Trophoblast cell (in vitro differentiated cells and primary cell): ENCODE results near the gene EFCAB13.

Experiments
- DNase-seq, 2 donors: peaks; one replicate each; pipeline ENCODE4 v3.0.0-alpha.2; 2016
- H2AFZ ChIP-seq: 2 replicates; pipeline ENCODE4 v1.6.1; 2013; ENCODE audit warnings: low read length, moderate library complexity, mild to moderate bottlenecking; ENCODE audit not compliant: insufficient read depth, poor library complexity
- H2AK5ac ChIP-seq: 2 replicates; pipeline ENCODE4 v1.6.1; 2013; ENCODE audit warnings: mild to moderate bottlenecking, low read length
- H2BK120ac ChIP-seq: 2 replicates; pipeline ENCODE4 v1.6.1; 2013; ENCODE audit warnings: low read length, mild to moderate bottlenecking, moderate library complexity; ENCODE audit not compliant: insufficient read depth, poor library complexity
- H2BK12ac ChIP-seq: 2 replicates; pipeline ENCODE4 v1.6.1; 2013; ENCODE audit warnings: mild to moderate bottlenecking, low read length, moderate library complexity
- H2BK5ac ChIP-seq: 2 replicates; pipeline ENCODE4 v1.6.1; 2013; ENCODE audit warnings: low read length, low read depth, moderate library complexity, mild to moderate bottlenecking; ENCODE audit not compliant: poor library complexity
- H3K14ac ChIP-seq: 2 replicates; pipeline ENCODE4 v1.6.1; 2013; ENCODE audit warnings: mild to moderate bottlenecking, low read length
- H3K18ac ChIP-seq: 2 replicates; pipeline ENCODE4 v1.6.1; 2013; ENCODE audit warnings: mild to moderate bottlenecking, low read length
- H3K23ac ChIP-seq: 2 replicates; pipeline ENCODE4 v1.6.1; 2013; ENCODE audit warnings: low read length
- H3K27ac ChIP-seq: 2 replicates; pipeline ENCODE4 v1.5.1; 2013; ENCODE audit warnings: low read depth, mild to moderate bottlenecking, inconsistent platforms, low read length, moderate library complexity
- H3K27me3 ChIP-seq: 2 replicates; pipeline ENCODE4 v1.6.1; 2013; ENCODE audit warnings: inconsistent platforms, mild to moderate bottlenecking, low read length, moderate library complexity; ENCODE audit not compliant: insufficient read depth
- H3K36me3 ChIP-seq, 2 experiments: 1 replicate in 1 of 2; 2 replicates in 1 of 2; pipeline ENCODE4 v1.6.1; 2013; ENCODE audit warnings: low read length in 2 of 2, mild to moderate bottlenecking in 2 of 2, moderate library complexity in 1 of 2; ENCODE audit not compliant: insufficient read depth in 2 of 2, control insufficient read depth in 1 of 2
- H3K4ac ChIP-seq: 2 replicates; pipeline ENCODE4 v1.6.1; 2013; ENCODE audit warnings: low read depth, mild to moderate bottlenecking, low read length, moderate library complexity
- H3K4me1 ChIP-seq, 2 experiments: 1 replicate in 1 of 2; 2 replicates in 1 of 2; pipeline ENCODE4 v1.6.1; 2013; ENCODE audit warnings: low read length in 2 of 2, mild to moderate bottlenecking in 2 of 2, moderate library complexity in 1 of 2; ENCODE audit not compliant: insufficient read depth in 2 of 2, control insufficient read depth in 1 of 2
- H3K4me2 ChIP-seq: 2 replicates; pipeline ENCODE4 v1.6.1; 2013; ENCODE audit warnings: inconsistent platforms, mild to moderate bottlenecking, low read length, moderate library complexity
- H3K4me3 ChIP-seq: 2 replicates; pipeline ENCODE4 v1.5.1; 2013; ENCODE audit warnings: mild to moderate bottlenecking, low read depth, low read length, inconsistent platforms
- H3K79me1 ChIP-seq: one replicate; pipeline ENCODE4 v1.6.1; 2013; ENCODE audit warnings: low read length
- H3K79me2 ChIP-seq: 2 replicates; pipeline ENCODE4 v1.6.1; 2013; ENCODE audit warnings: low read length, mild to moderate bottlenecking; ENCODE audit not compliant: control insufficient read depth, insufficient read depth, poor library complexity
- H3K9ac ChIP-seq: 2 replicates; pipeline ENCODE4 v1.6.1; 2013; ENCODE audit warnings: mild to moderate bottlenecking, low read length
- H3K9me3 ChIP-seq: 2 replicates; pipeline ENCODE4 v1.6.1; 2013; ENCODE audit warnings: low read depth, mild to moderate bottlenecking, control low read depth, inconsistent platforms, low read length; ENCODE audit not compliant: insufficient read depth
- H4K12ac ChIP-seq: 2 replicates; pipeline ENCODE4 v1.6.1; 2013; ENCODE audit warnings: low read depth, mild to moderate bottlenecking, low read length, moderate library complexity
- H4K8ac ChIP-seq: 2 replicates; pipeline ENCODE4 v1.6.1; 2013; ENCODE audit warnings: low read depth, mild to moderate bottlenecking, low read length, moderate library complexity
- H4K91ac ChIP-seq: one replicate; pipeline ENCODE4 v1.6.1; 2013; ENCODE audit warnings: low read depth, mild to moderate bottlenecking, low read length, moderate library complexity
- WGBS: extraction: QIAGEN DNeasy Blood & Tissue Kit; methylation state at CpG from one replicate; pipeline ENCODE4 v1.1.7; 2013; ENCODE audit warnings: missing lambda C conversion rate; ENCODE audit not compliant: insufficient read length, insufficient coverage; ENCODE audit errors: extremely low coverage; 5-methylcytosine and 5-hydroxymethylcytosine counted together

The EFCAB13 gene

DNA sequence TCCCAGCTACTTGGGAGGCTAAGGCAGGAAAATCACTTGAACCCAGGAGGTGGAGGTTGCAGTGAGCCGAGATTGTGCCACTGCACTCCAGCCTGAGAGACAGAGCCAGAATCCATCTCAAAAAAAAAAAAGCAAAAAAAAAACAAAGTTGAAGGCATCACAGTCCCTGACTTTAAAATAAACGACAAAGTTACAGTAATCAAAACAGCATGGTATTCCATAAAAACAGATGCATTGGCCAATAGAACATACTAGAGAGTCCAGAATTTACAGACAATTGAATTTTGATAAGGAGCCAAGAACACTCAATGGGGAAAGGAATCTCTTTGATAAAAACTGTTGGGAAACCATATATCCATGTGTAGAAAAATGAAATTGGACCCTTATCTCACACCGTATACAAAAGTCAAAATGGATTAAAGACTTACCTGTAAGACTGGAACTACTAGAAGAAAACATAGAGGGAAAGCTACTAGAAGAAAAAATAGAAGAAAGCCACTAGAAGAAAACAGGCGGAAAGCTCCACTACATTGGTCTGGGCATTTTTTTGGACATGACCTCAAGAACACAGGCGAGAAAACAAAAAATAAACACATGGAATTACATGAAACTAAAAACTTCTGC, 2.8 kb upstream of the EFCAB13 start:
- H3K27ac ChIP-seq, result no peak overlapping the region
- no peak overlapping the region for H3K9ac ChIP-seq
- no peak overlapping the region for H2BK5ac ChIP-seq
- peaks cover 3% of the 10 kb centered on the region for H3K79me2 ChIP-seq
- H3K14ac ChIP-seq, result no peak overlapping the region
- H3K36me3 ChIP-seq, result no peaks in the 10 kb centered on the region
- no peak overlapping the region for H3K4ac ChIP-seq
- H3K18ac ChIP-seq, result no peak overlapping the region
- no peaks in the 10 kb centered on the region for H3K9me3 ChIP-seq
- H3K27me3 ChIP-seq, result no peaks in the 10 kb centered on the region
- no peak overlapping the region for H4K12ac ChIP-seq
- no peaks in the 10 kb centered on the region for H3K4me1 ChIP-seq
- no peak overlapping the region for H2AK5ac ChIP-seq
- peaks cover 6% of the 10 kb centered on the region for H3K79me1 ChIP-seq
- no peak overlapping the region for H3K23ac ChIP-seq
- no peak overlapping the region for H4K8ac ChIP-seq
- DNase-seq, result no peak
- no peak overlapping the region for H2BK120ac ChIP-seq
- no peak overlapping the region for H2BK12ac ChIP-seq
- H4K91ac ChIP-seq, result no peak overlapping the region
- no peak overlapping the region for H3K4me2 ChIP-seq
- H2AFZ ChIP-seq, result no peak overlapping the region
- no CpG with 5 or more reads among the region's 5 CpGs for WGBS
- no peak overlapping the region for H3K4me3 ChIP-seq

DNA sequence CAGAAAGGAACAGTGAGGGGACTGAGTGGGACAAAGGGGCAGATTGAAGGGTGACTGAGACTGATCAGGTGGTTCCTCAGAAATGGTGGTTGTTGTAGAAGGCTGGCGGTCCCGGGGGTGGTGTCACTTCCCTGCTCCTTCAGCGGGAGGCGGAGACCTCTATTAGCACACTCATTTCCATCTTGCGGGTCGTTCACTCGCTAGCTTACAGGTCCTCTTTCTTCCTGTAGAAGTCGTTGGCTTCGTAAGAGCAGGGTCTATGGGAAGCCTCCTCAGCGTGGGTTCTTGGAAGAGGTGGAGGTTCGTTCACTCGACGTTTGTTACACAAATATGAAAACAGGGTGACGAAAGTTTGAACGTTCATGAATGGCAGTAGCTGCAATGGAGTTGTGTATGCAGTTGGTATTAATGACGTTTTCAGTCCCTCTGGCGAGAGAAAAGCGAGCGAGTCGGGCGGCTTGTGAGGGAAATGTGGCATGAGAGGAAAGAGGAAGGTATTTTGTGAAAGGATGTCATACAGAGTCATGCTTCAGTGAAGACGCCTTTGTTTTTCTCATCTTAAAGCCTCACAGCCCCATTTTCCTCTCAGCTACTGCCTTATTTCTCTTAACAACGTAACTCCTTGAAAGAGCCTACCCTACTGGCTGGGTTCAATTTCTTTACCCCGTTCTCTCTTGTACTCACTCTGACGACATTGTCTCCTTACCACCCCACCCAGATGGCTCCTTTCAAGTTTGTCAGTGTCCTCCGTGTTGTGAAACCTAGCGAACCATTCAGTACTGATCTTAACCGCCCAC, 667 bp downstream of the EFCAB13 start:
- Histone ChIP-seq H3K27me3 (no peaks in the 10 kb centered on the region), H3K79me2 (peaks cover 3% of the 10 kb centered on the region), H3K79me1 (peaks cover 6% of the 10 kb centered on the region), H3K9ac (no peak overlapping the region), H2BK120ac (no peak overlapping the region), H2BK5ac (no peak overlapping the region), H4K8ac (peak overlapping the region; percentile 58), H3K18ac (peak overlapping the region; percentile 15), H3K4me2 (peak overlapping the region; percentile 74), H4K12ac (no peak overlapping the region), H4K91ac (peak overlapping the region; percentile 22), H3K4me1 (no peaks in the 10 kb centered on the region), H2AFZ (peak overlapping the region; percentile 86), H3K9me3 (no peaks in the 10 kb centered on the region), H3K14ac (peak overlapping the region; percentile 43), H3K4ac (no peak overlapping the region), H2BK12ac (no peak overlapping the region), H2AK5ac (no peak overlapping the region), H3K36me3 (no peaks in the 10 kb centered on the region), H3K23ac (no peak overlapping the region), H3K27ac (no peak overlapping the region), H3K4me3 (peak overlapping the region; percentile 63)
- peak; percentile 56 to 71 for DNase-seq
- no CpG with 5 or more reads among the region's 28 CpGs for WGBS

DNA sequence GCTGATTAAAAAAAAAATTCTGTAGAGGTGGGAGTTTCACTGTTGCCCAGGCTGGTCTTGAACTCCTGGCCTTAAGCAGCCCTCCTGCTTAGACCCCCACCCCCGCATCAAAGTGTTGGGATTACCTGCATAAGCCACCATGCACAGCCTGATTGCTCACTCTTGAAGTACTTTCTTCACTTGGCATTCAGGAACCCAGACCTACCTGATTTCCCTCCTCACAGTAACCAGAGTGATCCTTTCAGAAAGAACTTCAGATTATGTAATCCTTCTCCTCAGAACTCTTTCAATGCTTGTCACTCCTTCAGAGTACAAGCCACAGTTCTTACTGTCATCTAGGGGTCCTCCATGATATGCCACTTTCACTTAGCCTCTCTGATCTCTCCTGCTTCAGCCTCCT, 1.4 kb downstream of the EFCAB13 start:
- WGBS, result no CpG with 5 or more reads among the region's 1 CpG
- Histone ChIP-seq H3K27ac (no peak overlapping the region), H3K4ac (no peak overlapping the region)

DNA sequence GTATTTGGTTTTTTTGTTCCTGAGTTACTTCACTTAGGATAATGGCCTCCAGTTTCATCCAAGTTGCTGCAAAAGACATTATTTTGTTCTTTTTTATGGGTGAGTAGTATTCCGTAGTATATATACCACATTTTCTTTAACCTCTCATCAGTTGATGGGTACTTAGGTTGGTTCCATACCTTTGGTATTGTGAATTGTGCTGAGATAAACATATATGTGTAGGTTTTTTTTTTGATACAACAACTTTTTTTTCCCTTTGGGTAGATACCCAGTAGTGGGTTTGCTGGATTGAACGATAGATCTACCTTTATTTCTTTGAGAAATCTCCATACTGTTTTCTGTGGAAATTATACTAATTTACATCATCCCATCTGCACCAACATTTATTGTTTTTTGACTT, 6.8 kb downstream of the EFCAB13 start:
- WGBS, result no CpG with 5 or more reads among the region's 2 CpGs
- Histone ChIP-seq H3K27me3 (no peaks in the 10 kb centered on the region), H4K91ac (no peak overlapping the region)

More for the DNA sequence above, 1.4 kb downstream of the EFCAB13 start:
- H2AK5ac ChIP-seq, result no peak overlapping the region
- no peak overlapping the region for H3K14ac ChIP-seq
- no peak overlapping the region for H4K91ac ChIP-seq
- H3K4me2 ChIP-seq, result no peak overlapping the region
- no peaks in the 10 kb centered on the region for H3K9me3 ChIP-seq
- no peak overlapping the region for H4K12ac ChIP-seq
- peaks cover 6% of the 10 kb centered on the region for H3K79me1 ChIP-seq
- no peaks in the 10 kb centered on the region for H3K36me3 ChIP-seq
- peaks cover 3% of the 10 kb centered on the region for H3K79me2 ChIP-seq
- H3K4me1 ChIP-seq, result no peaks in the 10 kb centered on the region
- peak; percentile 58 to 74 for DNase-seq
- H2BK120ac ChIP-seq, result no peak overlapping the region
- H3K9ac ChIP-seq, result no peak overlapping the region
- H3K27me3 ChIP-seq, result no peaks in the 10 kb centered on the region
- H2BK12ac ChIP-seq, result no peak overlapping the region
- no peak overlapping the region for H3K4me3 ChIP-seq
- H2BK5ac ChIP-seq, result no peak overlapping the region
- no peak overlapping the region for H3K23ac ChIP-seq
- no peak overlapping the region for H2AFZ ChIP-seq
- no peak overlapping the region for H3K18ac ChIP-seq
- H4K8ac ChIP-seq, result no peak overlapping the region

More for the DNA sequence above, 6.8 kb downstream of the EFCAB13 start:
- Histone ChIP-seq H4K12ac (no peak overlapping the region), H2AK5ac (no peak overlapping the region), H3K4me3 (no peak overlapping the region), H2AFZ (no peak overlapping the region), H3K4me2 (no peak overlapping the region), H4K8ac (no peak overlapping the region), H2BK12ac (no peak overlapping the region), H3K23ac (no peak overlapping the region), H3K14ac (no peak overlapping the region), H3K4me1 (no peaks in the 10 kb centered on the region), H3K9me3 (no peaks in the 10 kb centered on the region), H2BK5ac (no peak overlapping the region), H3K9ac (no peak overlapping the region), H3K79me2 (no peaks in the 10 kb centered on the region), H3K36me3 (no peaks in the 10 kb centered on the region), H3K79me1 (no peaks in the 10 kb centered on the region), H3K27ac (no peak overlapping the region), H2BK120ac (no peak overlapping the region), H3K4ac (no peak overlapping the region), H3K18ac (no peak overlapping the region)
- DNase-seq, result no peak
